Loucy (cell line): Measurements from ENCODE around the gene CACNG6.

Source experiments
- H2AFZ ChIP-seq: fragments of 200-600 bp; sonication (generic); 2 replicates; pipeline ENCODE4 v1.6.0; 2016; ENCODE audit warnings: antibody characterized with exemption, mild to moderate bottlenecking, low read length, moderate library complexity
- H3F3A ChIP-seq: fragments of 200-600 bp; 2 replicates; pipeline ENCODE4 v1.6.0; 2016; ENCODE audit warnings: antibody characterized with exemption, low read depth, mild to moderate bottlenecking
- H3K27me3 ChIP-seq: fragments of 200-600 bp; sonication (generic); 2 replicates; pipeline ENCODE4 v1.6.1; 2014; ENCODE audit warnings: low read length, mild to moderate bottlenecking; ENCODE audit not compliant: insufficient read depth, poor library complexity, severe bottlenecking
- H3K36me3 ChIP-seq: fragments of 200-600 bp; sonication (generic); 2 replicates; pipeline ENCODE4 v1.6.1; 2016; ENCODE audit warnings: low read length; ENCODE audit not compliant: insufficient read depth
- H3K4me1 ChIP-seq: fragments of 200-600 bp; sonication (generic); 2 replicates; pipeline ENCODE4 v1.5.1; 2014; ENCODE audit warnings: low read length, mild to moderate bottlenecking; ENCODE audit not compliant: insufficient read depth, poor library complexity, severe bottlenecking
- H3K4me2 ChIP-seq: fragments of 200-600 bp; sonication (generic); 2 replicates; pipeline ENCODE4 v1.6.0; 2014; ENCODE audit warnings: antibody characterized with exemption, low read length, low read depth, mild to moderate bottlenecking; ENCODE audit not compliant: poor library complexity, severe bottlenecking
- H3K4me3 ChIP-seq: fragments of 200-600 bp; sonication (generic); 2 replicates; pipeline ENCODE4 v1.5.1; 2014; ENCODE audit warnings: low read length, mild to moderate bottlenecking, mixed read lengths; ENCODE audit not compliant: poor library complexity, severe bottlenecking
- H3K79me2 ChIP-seq: fragments of 200-600 bp; sonication (generic); 2 replicates; pipeline ENCODE4 v1.6.1; 2014; ENCODE audit warnings: low read length; ENCODE audit not compliant: insufficient read depth
- H3K9ac ChIP-seq: fragments of 200-600 bp; sonication (generic); 2 replicates; pipeline ENCODE4 v1.6.0; 2014; ENCODE audit warnings: mild to moderate bottlenecking, low read depth, low read length, moderate library complexity; ENCODE audit not compliant: poor library complexity, severe bottlenecking
- H3K9me2 ChIP-seq: fragments of 200-600 bp; sonication (generic); replicated peaks from 2 replicates; pipeline ENCODE4 v1.6.1; 2016; ENCODE audit warnings: low read depth, low read length, mixed read lengths
- H3K9me3 ChIP-seq: fragments of 200-600 bp; sonication (generic); 2 replicates; pipeline ENCODE4 v1.6.1; 2014; ENCODE audit warnings: mild to moderate bottlenecking, antibody characterized with exemption, low read length, low read depth; ENCODE audit not compliant: insufficient read depth
- H4K20me1 ChIP-seq: fragments of 200-600 bp; sonication (generic); 2 replicates; pipeline ENCODE4 v1.6.0; 2014; ENCODE audit warnings: antibody characterized with exemption, low read length, mild to moderate bottlenecking; ENCODE audit not compliant: insufficient read depth, poor library complexity, severe bottlenecking
- EZH2phosphoT487 ChIP-seq: fragments of 200-600 bp; IDR thresholded peaks from 2 replicates; pipeline ENCODE4 v1.6.1; 2018; ENCODE audit warnings: antibody characterized with exemption, mild to moderate bottlenecking, moderate library complexity, borderline replicate concordance
- TF ChIP-seq, protein P1 (sequence below): fragments of 200-600 bp; sonication (generic); conservative IDR thresholded peaks from 2 replicates; pipeline ENCODE4 v1.5.1; 2014; ENCODE audit warnings: mild to moderate bottlenecking, antibody characterized with exemption, low read length

Gene CACNG6

GRCh38 chr19:53998223-53998622, 6.8 kb downstream of the CACNG6 start:
- Histone ChIP-seq H3K4me1 (no peaks in the 10 kb centered on the region), H3K9me3 (no peaks in the 10 kb centered on the region), H3K36me3 (no peaks in the 10 kb centered on the region), H3K9me2 (no peaks in the 10 kb centered on the region), H3K4me2 (no peak overlapping the region), H2AFZ (no peak overlapping the region), H3K9ac (no peak overlapping the region), H3K79me2 (no peaks in the 10 kb centered on the region), H4K20me1 (no peaks in the 10 kb centered on the region), H3K27me3 (no peaks in the 10 kb centered on the region), H3K4me3 (no peak overlapping the region), H3F3A (no peaks in the 10 kb centered on the region)
- no peak for TF ChIP-seq EZH2phosphoT487
- TF ChIP-seq, protein P1, sequence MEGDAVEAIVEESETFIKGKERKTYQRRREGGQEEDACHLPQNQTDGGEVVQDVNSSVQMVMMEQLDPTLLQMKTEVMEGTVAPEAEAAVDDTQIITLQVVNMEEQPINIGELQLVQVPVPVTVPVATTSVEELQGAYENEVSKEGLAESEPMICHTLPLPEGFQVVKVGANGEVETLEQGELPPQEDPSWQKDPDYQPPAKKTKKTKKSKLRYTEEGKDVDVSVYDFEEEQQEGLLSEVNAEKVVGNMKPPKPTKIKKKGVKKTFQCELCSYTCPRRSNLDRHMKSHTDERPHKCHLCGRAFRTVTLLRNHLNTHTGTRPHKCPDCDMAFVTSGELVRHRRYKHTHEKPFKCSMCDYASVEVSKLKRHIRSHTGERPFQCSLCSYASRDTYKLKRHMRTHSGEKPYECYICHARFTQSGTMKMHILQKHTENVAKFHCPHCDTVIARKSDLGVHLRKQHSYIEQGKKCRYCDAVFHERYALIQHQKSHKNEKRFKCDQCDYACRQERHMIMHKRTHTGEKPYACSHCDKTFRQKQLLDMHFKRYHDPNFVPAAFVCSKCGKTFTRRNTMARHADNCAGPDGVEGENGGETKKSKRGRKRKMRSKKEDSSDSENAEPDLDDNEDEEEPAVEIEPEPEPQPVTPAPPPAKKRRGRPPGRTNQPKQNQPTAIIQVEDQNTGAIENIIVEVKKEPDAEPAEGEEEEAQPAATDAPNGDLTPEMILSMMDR: no peak

DNA sequence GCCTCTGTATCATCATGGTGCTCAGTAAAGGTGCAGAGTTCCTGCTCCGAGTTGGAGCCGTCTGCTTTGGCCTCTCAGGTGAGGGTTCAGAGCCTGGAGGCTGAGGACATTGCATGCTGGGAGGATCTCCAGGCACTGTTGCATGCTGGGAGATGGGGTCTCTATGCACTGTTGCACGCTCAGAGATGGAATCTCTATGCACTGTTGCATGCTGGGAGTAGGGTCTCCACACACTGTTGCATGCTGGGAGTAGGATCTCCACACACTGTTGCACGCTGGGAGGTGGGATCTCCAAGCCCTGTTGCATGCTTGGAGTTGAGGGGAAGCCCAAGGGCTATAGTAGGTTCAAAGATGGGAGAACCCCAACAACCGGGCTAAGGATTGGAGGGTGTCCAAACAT, 8.3 kb downstream of the CACNG6 start:
- Histone ChIP-seq H3K27me3 (no peaks in the 10 kb centered on the region), H3F3A (no peaks in the 10 kb centered on the region), H3K4me1 (no peaks in the 10 kb centered on the region)

DNA sequence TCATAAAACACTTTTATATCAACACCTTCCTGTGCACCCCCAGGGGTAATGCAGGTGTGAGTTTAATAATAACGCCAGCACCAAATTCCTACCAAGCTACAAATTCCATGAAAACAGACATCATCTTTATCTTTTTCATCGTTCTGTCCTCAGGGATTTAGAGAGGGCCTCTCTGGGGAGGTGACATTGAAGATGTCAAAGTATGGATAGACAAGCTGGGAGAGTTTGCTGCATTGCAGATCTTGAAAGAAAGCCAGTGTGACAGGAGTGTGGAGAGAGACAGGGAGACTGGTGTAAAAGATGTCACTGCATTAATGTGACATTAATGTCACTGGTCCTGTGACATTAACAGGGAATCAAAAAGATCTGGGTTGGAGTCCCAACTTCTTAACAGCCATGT, 10.1 kb downstream of the CACNG6 start:
- no peak overlapping the region for H2AFZ ChIP-seq
- H3K9me2 ChIP-seq: no peaks in the 10 kb centered on the region
- TF ChIP-seq EZH2phosphoT487: no peak
- TF ChIP-seq, protein P1: no peak
- H3K4me3 ChIP-seq: no peak overlapping the region
- no peaks in the 10 kb centered on the region for H3K9me3 ChIP-seq
- no peaks in the 10 kb centered on the region for H3F3A ChIP-seq
- no peak overlapping the region for H3K9ac ChIP-seq
- no peak overlapping the region for H3K4me2 ChIP-seq
- H3K79me2 ChIP-seq: no peaks in the 10 kb centered on the region
- no peaks in the 10 kb centered on the region for H3K36me3 ChIP-seq
- H3K4me1 ChIP-seq: no peaks in the 10 kb centered on the region
- H3K27me3 ChIP-seq: no peaks in the 10 kb centered on the region
- H4K20me1 ChIP-seq: no peaks in the 10 kb centered on the region

More for the DNA sequence above, 8.3 kb downstream of the CACNG6 start:
- no peak for TF ChIP-seq EZH2phosphoT487
- TF ChIP-seq, protein P1: no peak
- no peak overlapping the region for H3K4me3 ChIP-seq
- no peaks in the 10 kb centered on the region for H3K36me3 ChIP-seq
- H3K79me2 ChIP-seq: no peaks in the 10 kb centered on the region
- H2AFZ ChIP-seq: no peak overlapping the region
- H4K20me1 ChIP-seq: no peaks in the 10 kb centered on the region
- no peaks in the 10 kb centered on the region for H3K9me3 ChIP-seq
- no peak overlapping the region for H3K4me2 ChIP-seq
- no peak overlapping the region for H3K9ac ChIP-seq
- no peaks in the 10 kb centered on the region for H3K9me2 ChIP-seq
